Smooth muscle cell (in vitro differentiated cells): ENCODE results near the gene RNGTT. TPM values are rescaled to one million over a fixed set of nuclear protein-coding genes. Genes with fewer than 3 reads are reported as not detected.

ENCODE experiments used
- DNase-seq: peaks from one replicate; lab custom pipeline; 2025; ENCODE audit not compliant: unreplicated experiment; lab: John Stamatoyannopoulos, UW
- H2AFZ ChIP-seq: fragments of 200-600 bp; sonication (generic); 2 replicates; pipeline ENCODE4 v1.6.0; 2016; ENCODE audit warnings: antibody characterized with exemption, low read depth, mild to moderate bottlenecking
- H3F3A ChIP-seq: fragments of 200-600 bp; sonication (generic); 2 replicates; pipeline ENCODE4 v1.6.0; 2017; ENCODE audit warnings: antibody characterized with exemption, low read depth
- H3K27ac ChIP-seq: fragments of 200-600 bp; sonication (generic); 2 replicates; pipeline ENCODE4 v1.5.1; 2016; ENCODE audit warnings: low read depth, mild to moderate bottlenecking
- H3K27me3 ChIP-seq: fragments of 200-600 bp; sonication (generic); 2 replicates; pipeline ENCODE4 v1.6.1; 2016; ENCODE audit warnings: low read depth, mild to moderate bottlenecking
- H3K36me3 ChIP-seq: fragments of 200-600 bp; sonication (generic); 2 replicates; pipeline ENCODE4 v1.5.1; 2016; ENCODE audit warnings: low read depth
- H3K4me1 ChIP-seq: fragments of 200-600 bp; sonication (generic); 2 replicates; pipeline ENCODE4 v1.5.1; 2016; ENCODE audit warnings: low read depth
- H3K4me2 ChIP-seq: fragments of 200-600 bp; sonication (generic); 2 replicates; pipeline ENCODE4 v1.6.0; 2016; ENCODE audit warnings: mild to moderate bottlenecking
- H3K4me3 ChIP-seq: fragments of 200-600 bp; sonication (generic); 2 replicates; pipeline ENCODE4 v1.5.1; 2016; ENCODE audit warnings: mild to moderate bottlenecking
- H3K79me2 ChIP-seq: fragments of 200-600 bp; sonication (generic); 2 replicates; pipeline ENCODE4 v1.6.0; 2016; ENCODE audit warnings: low read depth, mild to moderate bottlenecking
- H3K9ac ChIP-seq: fragments of 200-600 bp; sonication (generic); 2 replicates; pipeline ENCODE4 v1.6.0; 2016; ENCODE audit warnings: low read depth
- H3K9me3 ChIP-seq: fragments of 200-600 bp; sonication (generic); replicated peaks from 2 replicates; pipeline ENCODE4 v1.5.1; 2016; ENCODE audit warnings: low read depth
- H4K20me1 ChIP-seq: fragments of 200-600 bp; sonication (generic); 2 replicates; pipeline ENCODE4 v1.6.0; 2016; ENCODE audit warnings: low read depth
- WGBS: methylation state at CpG from one replicate; pipeline ENCODE4 v1.1.7; 2016; ENCODE audit warnings: low lambda C conversion rate; 5-methylcytosine and 5-hydroxymethylcytosine counted together
- polyA plus RNA-seq: library from polyadenylated mRNA; unstranded; fragments of >200 nt; fragmentation: Nextera tagmentation; extraction: Ambion mirVana; gene quantifications from 2 replicates; pipeline ENCODE4 v1.2.1, GENCODE V29; 2016
- total RNA-seq: library from RNA; depleted of rRNA; stranded (reverse); fragments of >200 nt; gene quantifications from 2 replicates; pipeline ENCODE4 v1.2.3, GENCODE V29; 2014
- TF ChIP-seq, protein P1 (sequence below): fragments of 200-600 bp; sonication (generic); IDR thresholded peaks from 2 replicates; pipeline ENCODE4 v1.5.1; 2017; ENCODE audit warnings: borderline replicate concordance, mild to moderate bottlenecking, antibody characterized with exemption; ENCODE audit not compliant: insufficient read depth, poor library complexity, severe bottlenecking

The RNGTT gene
- total and polyA plus RNA-seq, 2 experiments from 2014 or later, result 7.5 to 22.7 TPM

DNA sequence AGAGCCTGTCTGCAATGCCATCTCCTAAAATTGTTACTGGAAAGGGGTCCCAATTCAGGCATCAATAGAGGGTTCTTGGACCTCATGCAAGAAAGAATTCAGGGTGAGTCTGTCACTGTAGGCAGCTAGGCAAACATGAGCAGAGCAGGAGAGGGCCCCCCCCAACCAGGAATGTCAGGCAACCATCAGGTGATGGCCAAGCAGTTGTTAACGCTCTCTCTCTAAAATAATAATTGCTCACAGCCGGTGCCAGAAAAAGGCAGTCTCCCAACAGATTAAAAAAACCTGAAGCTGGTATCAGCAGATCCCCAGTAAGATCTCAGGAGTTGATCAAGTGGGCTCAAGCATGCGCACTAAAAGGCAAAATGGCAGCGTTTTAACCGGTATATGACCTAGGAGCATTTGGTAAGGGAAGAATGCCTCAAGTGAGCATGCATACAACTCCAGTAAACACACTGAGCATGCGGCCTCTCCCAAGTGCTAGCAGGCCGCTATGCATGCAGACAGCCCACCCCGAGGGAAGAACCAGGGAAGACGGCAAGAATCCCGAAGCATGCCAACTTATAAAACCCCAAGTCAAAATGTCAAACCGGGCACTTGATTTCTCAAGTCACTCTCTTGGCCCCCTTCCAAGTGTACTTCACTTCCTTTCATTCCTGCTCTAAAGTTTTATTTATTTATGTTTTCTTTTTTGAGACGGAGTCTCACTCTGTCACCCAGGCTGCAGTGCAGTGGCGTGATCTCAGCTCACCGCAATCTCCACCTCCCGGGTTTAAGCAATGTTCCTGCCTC lies 44.0 kb upstream of the RNGTT start:
- DNase-seq, result no peak
- no peaks in the 10 kb centered on the region for H4K20me1 ChIP-seq
- H3K36me3 ChIP-seq, result no peaks in the 10 kb centered on the region
- H3K9me3 ChIP-seq, result no peaks in the 10 kb centered on the region
- no peaks in the 10 kb centered on the region for H3F3A ChIP-seq
- no peaks in the 10 kb centered on the region for H3K79me2 ChIP-seq
- no peak overlapping the region for H3K4me3 ChIP-seq
- 71% methylated on average over 15 of the region's 15 CpGs for WGBS
- no peak overlapping the region for H2AFZ ChIP-seq
- no peak overlapping the region for H3K4me2 ChIP-seq
- no peaks in the 10 kb centered on the region for H3K4me1 ChIP-seq
- no peaks in the 10 kb centered on the region for H3K27me3 ChIP-seq
- no peak overlapping the region for H3K9ac ChIP-seq
- H3K27ac ChIP-seq, result no peak overlapping the region
- TF ChIP-seq, protein P1, sequence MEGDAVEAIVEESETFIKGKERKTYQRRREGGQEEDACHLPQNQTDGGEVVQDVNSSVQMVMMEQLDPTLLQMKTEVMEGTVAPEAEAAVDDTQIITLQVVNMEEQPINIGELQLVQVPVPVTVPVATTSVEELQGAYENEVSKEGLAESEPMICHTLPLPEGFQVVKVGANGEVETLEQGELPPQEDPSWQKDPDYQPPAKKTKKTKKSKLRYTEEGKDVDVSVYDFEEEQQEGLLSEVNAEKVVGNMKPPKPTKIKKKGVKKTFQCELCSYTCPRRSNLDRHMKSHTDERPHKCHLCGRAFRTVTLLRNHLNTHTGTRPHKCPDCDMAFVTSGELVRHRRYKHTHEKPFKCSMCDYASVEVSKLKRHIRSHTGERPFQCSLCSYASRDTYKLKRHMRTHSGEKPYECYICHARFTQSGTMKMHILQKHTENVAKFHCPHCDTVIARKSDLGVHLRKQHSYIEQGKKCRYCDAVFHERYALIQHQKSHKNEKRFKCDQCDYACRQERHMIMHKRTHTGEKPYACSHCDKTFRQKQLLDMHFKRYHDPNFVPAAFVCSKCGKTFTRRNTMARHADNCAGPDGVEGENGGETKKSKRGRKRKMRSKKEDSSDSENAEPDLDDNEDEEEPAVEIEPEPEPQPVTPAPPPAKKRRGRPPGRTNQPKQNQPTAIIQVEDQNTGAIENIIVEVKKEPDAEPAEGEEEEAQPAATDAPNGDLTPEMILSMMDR, result no peak

DNA sequence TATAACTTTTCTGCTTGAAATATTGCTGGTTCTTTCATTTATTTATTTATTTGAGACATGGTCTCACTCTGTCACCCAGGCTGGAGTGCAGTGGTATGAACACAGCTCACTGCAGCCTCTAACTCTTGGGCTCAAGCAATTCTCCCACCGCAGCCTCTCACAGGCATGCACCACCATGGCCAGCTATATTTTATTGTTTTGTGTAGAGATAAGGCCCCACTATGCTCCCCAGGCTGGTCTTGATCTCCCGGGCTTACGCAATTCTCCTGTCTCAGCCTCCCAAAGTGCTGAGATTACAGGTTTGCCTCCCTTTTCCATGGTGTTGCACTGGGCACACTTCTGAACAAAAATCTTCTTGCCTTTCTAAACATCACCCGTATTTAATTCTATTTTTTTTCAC lies 39.1 kb upstream of the RNGTT start:
- H3K4me1 ChIP-seq, result no peaks in the 10 kb centered on the region
- H3K36me3 ChIP-seq, result no peaks in the 10 kb centered on the region
- H3K4me3 ChIP-seq, result no peak overlapping the region
- no peak overlapping the region for H2AFZ ChIP-seq
- no peak overlapping the region for H3K27ac ChIP-seq
- H3K9me3 ChIP-seq, result no peaks in the 10 kb centered on the region
- 71% methylated on average over 4 of the region's 4 CpGs for WGBS
- H3K79me2 ChIP-seq, result no peaks in the 10 kb centered on the region
- TF ChIP-seq, protein P1, result no peak
- no peak overlapping the region for H3K4me2 ChIP-seq
- no peaks in the 10 kb centered on the region for H4K20me1 ChIP-seq
- H3F3A ChIP-seq, result no peaks in the 10 kb centered on the region
- no peak for DNase-seq
- no peaks in the 10 kb centered on the region for H3K27me3 ChIP-seq
- no peak overlapping the region for H3K9ac ChIP-seq

DNA sequence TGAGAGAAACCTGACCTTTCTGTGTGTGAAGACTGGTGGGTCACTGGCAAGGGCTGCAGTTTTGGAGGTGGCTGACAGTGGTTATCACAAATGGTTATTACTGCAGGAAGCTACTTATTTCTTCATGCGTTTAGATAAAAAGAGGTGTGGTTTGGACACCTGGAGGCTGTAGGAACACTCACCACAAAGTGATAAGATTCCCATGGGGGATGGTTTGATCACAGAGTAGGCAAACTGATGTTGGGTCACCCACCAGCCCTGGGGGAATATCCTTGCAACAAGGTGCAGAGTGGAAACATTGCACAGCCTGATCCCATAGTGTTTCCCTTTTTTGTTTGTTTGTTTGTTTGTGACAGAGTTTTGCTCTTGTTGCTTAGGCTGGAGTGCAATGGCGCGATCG lies 33.9 kb upstream of the RNGTT start:
- H2AFZ ChIP-seq, result no peak overlapping the region
- H3K4me3 ChIP-seq, result no peak overlapping the region
- no peak overlapping the region for H3K27ac ChIP-seq
- H3K4me1 ChIP-seq, result peaks cover 6% of the 10 kb centered on the region
- no peak overlapping the region for H3K4me2 ChIP-seq
- no peaks in the 10 kb centered on the region for H3K9me3 ChIP-seq
- H3K36me3 ChIP-seq, result no peaks in the 10 kb centered on the region
- DNase-seq, result no peak
- no peaks in the 10 kb centered on the region for H3F3A ChIP-seq
- 96% methylated on average over 4 of the region's 4 CpGs for WGBS
- no peaks in the 10 kb centered on the region for H3K79me2 ChIP-seq
- H3K9ac ChIP-seq, result no peak overlapping the region
- no peaks in the 10 kb centered on the region for H3K27me3 ChIP-seq
- no peaks in the 10 kb centered on the region for H4K20me1 ChIP-seq
- TF ChIP-seq, protein P1, result no peak
